GM18861 (cell line): ENCODE data around the gene TSHZ3.

Experiments used
- ATAC-seq: cut with Tn5 transposase; IDR thresholded peaks from one replicate; pipeline ENCODE4 v1.9.1; 2021; ENCODE audit not compliant: unreplicated experiment

TSHZ3 gene

DNA sequence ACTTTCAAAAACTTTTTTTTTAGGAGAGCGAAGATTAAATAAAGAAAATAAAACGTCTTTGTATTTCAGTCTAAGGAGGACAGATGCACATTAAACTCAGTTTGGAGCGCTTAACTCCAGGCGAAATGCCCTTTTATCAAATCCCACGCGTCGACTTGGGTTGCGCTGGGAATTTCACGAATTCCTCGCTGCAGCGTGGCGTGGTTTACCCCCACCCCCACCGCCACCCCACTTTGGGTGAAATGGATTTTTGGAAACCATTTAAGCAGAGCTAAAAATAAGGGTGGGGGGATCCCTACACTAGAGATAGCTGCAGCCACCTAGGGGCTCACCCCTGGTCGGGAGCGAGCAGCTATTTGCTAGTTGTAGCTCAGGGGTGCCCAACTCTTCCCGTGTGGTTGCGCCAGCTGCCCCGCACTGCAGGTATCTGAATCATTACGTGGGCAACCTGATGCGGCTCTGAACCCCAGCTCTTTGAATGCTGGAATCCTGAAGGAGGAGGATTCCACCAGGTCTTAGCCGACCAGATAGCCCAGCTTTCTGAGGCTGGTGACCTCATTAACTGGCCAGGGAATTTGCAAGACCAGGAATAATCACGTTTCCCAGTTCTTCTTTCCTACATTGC is 6.5 kb upstream of the TSHZ3 start:
- no peak for ATAC-seq

DNA sequence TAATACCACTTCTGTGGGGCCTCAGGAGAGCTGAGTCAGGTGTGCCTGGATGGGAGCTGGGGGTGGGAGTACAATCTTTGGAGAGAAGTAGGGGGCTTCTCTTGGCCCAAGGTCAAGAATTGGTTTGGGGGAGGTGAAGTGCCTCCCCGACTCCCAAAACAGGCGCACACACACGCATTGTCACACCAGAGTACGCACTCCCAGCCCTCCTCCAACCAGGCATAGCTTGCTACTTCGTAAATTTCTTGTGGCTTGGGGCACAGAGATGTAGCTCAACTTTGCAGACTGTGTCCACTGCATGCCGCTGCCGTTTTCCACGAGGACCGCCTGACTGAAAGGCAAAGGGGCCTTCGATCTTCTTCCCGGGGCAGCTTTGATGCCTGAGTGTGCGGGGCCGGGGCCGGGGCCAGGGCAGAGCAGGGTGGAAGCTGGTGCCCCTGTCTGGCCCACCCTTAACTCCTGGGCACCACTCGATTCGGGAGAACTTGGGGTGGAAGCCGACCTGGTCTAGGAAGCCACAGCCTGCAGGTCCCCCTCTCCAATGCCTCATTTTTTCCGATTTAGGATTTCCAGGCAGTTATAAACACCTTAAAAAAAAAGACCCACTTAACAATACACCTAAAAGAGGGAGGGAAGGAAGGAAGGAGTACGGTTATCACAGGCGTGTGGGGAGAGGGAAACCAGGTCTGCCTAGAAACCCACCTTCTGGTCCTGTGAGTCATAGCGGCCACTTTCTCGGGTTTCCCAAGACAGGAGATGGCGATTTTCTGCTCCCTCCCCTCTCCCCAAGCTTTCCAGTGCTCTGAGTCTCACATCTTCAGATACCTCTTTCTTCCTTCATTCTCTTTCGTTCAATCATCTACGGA is 5.8 kb upstream of the TSHZ3 start:
- ATAC-seq: no peak

DNA sequence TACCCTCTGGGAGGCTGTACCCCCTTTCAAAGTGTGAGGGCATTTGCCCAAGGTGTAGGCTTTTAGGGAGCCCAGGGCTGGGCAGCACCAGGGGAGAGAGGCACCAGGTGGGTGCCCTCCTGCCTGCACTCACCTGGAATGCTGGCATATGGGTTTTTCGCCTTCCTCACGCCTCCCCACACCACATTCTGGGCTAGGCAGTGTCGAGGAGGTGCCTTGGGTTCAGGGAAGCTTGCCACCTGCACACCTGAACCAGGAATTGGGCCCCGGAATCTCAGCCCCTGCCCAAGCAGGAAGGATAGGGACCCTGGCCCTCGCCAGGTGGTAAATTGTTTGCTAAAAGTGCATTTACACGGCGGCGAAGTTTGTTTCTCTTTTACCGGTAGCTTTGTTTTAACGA is 5.1 kb upstream of the TSHZ3 start:
- no peak for ATAC-seq

DNA sequence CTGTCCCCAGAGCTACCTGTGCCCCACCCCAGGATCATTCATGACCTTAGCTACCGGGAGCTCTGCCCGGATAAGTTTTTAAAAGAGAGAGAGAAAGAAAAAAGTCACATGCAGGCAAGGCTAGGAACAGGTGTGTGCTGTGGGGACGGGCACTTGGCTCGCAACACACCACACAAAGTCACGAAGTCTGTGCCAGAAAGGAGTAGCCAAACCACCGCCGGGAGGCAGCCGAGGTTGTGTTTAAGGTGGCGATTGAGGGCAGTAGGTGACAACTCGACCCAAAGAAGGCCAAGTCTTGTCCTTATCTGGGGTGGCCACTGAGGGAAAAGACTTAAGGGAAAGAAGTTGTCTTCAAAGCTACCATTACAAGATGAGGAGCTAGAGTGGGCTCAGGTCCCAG is 4.6 kb upstream of the TSHZ3 start:
- no peak for ATAC-seq

DNA sequence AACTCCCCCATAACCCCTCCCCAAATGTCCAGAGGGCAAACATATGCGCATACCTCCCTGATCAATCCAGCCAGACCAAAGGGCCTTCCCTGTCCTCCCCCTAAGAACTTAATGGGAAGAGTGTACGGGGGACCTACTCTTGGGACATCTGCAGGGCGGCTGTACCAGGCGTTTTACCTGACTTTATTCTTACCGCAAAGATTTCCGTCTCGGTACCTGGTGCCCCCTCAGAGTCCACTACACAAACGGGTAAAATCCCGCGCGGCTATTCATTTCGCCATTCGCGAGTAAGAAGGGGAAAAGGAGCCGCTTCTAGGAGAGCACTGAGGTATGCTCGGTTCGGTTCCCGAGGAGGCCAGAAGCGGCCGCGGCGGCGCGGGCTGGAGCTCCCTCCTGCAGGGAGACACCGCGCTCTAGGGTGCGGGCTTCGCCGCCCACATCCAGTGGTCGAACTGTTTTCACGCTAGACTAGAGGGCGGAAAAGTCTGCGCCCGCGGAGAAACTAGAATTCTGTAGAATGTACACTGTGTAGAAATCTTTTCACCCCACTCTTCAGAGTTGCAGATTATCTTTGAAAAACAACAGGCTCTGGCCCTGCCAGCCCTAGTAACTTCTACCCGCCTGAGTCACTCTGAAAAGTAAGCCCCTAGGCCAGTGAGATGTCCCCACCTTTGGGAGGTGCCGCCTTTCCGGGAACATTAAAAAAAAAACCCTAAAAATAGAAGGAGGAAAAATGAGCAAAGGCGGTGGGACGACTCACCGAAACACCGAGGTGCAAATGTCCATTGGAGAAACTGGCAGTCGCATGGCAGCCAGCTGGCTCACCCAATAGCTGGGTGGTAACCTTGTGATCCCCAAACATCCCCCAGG is 3.8 kb upstream of the TSHZ3 start:
- ATAC-seq: no peak

DNA sequence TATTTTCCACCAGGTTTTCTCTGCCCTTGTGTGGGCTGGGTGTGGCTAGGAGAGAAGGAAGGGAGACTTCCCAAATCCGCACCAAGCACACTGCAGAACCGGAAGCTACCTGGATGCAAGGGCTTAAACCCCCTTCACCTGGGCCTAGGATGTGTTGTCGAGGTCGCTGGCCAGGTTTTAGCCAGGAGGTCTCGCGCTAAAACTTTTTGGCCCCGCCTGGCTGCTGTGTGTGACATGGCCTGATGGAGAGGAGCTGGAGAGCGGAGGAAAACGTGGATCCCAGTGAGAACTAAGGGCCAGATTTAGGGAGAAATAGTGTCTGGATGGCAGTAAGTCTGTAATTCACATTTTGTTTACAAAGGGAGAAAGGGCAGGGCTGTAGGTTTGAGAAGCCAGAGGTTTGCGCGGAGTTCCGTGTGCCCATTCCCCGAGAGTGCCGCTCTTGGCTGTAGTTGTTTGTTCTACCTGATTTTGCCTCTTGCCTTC is 3.1 kb upstream of the TSHZ3 start:
- no peak for ATAC-seq

DNA sequence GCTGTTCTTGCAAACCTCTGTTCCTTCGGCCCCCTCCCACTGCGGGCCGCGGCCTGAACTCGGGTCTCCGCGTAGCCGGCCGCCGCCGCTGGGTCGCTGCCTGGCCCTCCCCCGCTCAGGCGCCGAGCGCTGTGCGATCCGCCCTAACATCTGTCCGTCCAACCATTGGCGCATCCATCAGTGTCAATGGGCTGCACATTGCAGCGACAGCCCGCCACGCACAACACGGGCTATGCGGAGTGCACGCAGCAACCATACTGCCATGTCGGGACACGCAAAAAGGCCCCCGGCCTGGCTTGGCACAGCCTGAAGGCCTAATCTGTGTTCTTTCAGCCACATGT is 2.6 kb upstream of the TSHZ3 start:
- no peak for ATAC-seq

DNA sequence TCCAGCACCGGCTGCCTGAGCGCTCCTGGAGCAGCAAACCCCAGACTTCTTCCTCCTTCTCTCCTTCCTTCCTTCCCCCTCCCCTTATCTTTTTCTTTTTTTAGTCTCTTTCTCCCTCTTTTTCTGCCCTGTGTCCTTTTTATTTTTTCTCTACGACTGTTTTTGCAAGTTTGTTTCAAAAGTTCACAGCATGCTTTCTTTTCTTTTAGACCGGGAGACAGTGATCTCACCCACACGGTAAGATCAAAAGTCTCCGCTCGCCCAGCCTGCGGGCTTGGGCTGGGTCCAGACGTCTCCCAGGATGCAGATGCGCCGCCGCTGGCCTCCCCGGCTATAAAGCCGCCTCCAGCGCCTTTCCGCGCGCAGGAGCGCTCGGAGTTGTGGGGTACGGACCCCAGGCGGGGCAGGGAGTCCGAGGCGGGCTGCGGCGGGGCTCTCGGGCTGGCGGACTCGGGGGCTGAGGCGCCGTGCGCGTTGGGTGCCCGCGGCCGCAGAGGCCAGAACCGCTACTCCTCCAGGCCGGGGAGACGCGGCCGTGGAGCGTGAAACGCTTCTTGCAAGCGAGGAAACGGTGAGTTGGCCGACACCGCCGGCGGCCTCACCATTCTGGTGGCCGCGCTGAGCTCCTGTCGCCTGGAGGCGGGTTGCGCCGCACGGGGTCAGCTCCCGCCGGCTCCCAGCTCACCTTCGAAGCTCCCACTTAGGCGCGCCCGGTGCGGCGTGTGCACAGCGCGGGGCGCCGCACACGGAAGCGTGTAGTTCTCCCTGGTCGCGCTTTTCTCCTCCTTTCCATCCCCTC is 2.0 kb upstream of the TSHZ3 start:
- ATAC-seq: no peak

DNA sequence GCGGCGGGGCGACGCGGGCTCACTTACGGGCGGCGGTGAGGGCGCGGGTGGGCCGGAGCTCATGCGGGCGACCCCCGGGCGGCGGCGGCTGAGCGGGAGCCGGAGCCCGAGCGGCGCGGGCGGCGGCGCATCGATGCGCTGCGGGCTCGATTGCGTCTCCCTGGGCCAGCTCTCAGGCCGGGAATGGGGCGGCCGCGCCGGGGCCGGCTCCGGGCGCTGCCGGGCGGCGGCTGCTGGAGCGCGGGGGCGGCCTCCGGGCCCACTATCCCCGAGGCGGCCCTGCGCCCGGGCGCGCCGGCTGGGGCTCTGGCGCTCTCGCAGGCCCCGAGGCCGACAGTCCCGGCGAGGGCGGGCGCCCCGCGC is 1.4 kb upstream of the TSHZ3 start:
- no peak for ATAC-seq

DNA sequence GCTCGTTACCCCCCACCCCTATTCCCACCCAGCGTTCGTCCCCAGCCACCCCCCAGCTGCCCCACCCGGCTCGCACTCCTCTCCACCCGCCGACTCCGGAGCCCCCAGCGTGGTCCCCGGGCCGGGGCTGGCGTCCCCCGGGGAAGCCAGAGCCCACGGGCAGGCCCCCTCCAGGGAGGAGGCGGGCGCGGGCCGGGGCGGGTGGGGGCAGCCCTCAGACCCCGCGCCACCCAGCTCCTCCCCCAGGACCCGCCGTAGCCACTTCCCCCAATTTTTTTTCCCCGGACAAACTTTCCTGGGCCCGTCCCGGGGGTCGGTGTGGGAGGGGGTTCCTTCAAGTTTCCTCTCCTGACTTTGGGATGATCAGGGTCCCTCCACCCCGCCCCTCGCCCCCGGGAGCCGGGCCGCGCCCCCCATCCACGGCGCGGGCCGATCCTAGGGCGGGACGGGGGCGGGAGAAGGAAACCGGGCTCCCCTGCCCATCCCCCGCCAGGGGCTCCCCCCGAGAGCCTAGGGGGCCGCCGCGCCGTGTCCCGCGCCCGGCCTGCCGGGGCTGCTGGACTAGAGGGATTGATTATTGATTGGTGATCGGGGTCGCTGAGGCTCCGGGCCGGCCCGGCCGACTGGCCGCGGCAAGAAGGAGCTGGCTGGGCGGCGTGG is 927 bp upstream of the TSHZ3 start:
- ATAC-seq: no peak

DNA sequence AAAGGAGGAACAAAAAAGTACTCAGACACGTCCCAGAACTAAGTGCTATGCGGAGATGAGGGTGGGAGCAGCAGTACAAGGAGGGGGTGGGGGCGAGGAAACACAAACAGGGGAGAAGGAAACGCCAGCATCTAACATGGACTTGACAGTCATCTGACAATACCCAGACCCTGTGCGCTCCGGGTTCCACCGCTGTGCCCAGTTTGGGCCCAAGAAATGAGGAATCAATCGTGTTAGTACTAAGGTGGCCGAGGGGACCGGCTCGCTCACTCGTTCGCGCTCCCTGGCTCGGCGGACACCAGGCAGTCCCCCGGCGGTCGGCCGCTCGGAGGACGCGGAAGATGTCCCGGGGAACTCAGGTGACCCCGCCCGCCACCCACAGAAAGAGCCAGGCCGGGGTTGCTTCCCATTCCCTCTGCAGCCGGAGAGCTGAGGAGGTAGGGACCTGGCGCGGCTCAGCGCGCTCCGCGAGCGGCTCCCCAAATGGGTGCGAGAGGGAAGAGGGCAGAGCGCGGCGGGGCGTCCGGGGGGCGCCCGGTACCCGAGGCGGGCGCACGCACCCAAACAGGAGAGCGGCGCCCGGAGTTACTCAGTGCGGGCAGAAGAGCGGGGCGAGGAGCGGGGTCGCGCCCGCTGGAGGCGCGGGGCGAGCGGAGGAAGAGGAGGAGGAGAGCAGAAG is 616 bp downstream of the TSHZ3 start:
- no peak for ATAC-seq

DNA sequence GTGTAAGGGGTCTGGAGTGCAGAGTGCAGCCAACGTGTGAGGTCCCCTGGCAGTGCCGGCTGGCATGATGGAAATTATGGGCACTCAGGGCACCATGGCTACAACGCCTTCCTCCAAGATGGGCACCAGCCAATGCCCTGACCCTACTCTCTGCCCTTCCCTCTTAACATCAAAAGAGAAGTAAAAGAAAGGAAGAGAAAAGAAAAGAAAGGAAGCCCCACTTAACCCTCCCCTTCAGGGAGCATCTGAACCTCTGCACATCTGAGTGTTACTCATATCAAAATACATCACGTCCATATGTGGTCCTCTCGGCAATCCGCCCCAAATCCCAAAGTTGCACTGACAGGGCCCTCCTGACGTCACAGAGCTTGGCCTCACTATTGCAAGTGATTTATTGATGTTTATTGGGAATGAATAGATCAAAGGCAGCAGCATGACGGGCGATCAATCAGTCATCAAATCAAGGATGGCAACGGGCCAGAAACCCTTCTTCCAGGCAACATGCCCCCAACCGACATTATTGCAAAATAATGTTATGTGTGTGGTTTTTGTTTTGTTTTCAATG is 1.3 kb downstream of the TSHZ3 start:
- ATAC-seq: no peak

DNA sequence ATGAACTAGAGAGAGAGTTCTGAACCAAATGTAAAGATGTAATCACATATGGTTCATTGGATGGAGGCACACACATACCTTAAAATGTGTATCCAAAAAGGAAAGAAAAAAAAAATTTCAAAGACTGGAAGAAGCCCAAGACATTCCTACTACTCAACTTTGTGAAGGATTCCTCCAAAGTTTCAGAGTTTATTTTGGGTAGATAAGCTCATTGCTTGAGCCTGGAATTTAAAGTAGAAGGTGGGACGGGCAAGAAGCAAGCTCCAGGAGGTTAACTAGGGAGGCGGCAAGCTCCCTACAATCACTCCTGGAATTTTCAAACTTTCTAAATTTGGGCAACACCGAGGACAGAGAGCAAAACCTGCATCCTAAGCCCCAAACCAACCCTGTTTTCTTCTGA is 1.9 kb downstream of the TSHZ3 start:
- ATAC-seq: no peak

DNA sequence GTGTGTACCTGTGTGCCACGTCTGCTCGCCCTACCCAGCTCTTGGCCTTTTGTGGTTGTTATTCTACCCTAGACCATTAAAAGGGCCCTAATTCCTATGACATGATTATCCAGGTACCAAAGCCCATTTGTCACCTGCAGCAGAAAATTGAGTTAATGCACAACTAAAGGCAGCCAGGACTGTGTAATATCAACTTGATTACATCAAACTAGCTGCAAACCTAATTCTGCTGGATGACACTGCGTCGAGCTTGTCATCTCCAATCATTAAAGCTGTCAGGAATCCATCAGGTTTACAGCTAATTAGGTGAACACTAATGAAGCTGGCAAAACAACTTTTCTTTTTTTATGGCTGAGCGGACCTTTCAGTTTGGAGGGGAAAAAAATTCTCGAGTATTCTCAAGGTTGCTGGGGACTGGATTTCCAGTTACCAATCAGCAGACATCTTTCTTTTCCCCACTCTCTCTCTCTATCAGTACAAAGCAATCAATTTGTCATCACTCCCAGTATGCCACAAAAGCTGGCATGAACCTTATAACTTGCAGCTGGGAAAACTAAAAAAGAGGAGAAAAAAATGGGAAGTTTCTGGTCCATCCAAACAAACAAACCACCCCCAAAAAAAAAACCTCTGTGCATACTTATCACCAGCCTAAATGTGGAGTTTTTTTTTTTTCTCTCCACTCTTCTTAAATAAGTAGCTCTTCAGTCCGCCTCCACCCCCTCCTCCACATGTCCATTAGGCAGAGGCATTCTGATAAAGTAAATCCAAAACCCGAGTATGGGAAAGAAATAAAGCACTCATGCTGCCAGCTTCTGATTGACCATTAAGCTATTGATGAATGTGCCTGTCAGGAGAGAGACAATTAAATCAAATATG is 2.8 kb downstream of the TSHZ3 start:
- no peak for ATAC-seq

DNA sequence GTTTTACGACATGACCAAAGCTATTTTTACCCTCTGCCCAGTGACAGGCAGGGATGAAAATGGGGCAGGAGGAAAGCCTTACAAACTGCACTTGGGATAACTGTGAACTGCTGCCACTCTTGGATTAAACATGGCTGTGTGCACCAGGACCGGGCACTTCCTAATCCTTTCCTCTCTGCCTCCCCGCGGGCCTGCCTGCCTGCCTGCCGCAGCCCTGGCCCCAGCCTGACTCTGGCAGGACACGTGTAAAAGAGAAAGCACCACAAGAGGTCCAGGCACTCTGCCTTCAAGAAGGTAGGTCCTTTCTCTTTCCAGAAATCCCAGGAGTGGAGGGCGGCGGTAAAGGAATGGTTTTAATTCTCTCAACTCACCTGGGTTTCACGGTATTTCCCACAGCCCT is 4.8 kb downstream of the TSHZ3 start:
- ATAC-seq: no peak

DNA sequence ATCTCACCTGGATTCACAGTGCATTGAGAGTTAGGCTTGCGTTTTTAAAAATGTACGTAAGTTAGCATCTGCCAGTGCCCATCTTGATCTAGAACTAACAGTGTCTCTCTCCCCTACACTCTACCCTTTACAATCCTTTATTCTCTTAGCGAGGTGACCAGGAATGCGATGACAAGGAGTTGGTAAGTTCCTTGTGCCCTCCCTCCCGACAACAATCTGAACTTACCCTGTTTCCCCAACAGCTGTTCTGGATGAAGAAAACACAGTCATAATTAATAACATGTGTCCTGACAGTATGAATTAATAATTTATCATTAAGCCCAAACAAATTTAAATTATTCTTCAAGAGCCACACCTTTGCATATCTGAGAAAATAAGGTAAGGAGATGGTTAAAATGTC is 6.3 kb downstream of the TSHZ3 start:
- ATAC-seq: no peak

DNA sequence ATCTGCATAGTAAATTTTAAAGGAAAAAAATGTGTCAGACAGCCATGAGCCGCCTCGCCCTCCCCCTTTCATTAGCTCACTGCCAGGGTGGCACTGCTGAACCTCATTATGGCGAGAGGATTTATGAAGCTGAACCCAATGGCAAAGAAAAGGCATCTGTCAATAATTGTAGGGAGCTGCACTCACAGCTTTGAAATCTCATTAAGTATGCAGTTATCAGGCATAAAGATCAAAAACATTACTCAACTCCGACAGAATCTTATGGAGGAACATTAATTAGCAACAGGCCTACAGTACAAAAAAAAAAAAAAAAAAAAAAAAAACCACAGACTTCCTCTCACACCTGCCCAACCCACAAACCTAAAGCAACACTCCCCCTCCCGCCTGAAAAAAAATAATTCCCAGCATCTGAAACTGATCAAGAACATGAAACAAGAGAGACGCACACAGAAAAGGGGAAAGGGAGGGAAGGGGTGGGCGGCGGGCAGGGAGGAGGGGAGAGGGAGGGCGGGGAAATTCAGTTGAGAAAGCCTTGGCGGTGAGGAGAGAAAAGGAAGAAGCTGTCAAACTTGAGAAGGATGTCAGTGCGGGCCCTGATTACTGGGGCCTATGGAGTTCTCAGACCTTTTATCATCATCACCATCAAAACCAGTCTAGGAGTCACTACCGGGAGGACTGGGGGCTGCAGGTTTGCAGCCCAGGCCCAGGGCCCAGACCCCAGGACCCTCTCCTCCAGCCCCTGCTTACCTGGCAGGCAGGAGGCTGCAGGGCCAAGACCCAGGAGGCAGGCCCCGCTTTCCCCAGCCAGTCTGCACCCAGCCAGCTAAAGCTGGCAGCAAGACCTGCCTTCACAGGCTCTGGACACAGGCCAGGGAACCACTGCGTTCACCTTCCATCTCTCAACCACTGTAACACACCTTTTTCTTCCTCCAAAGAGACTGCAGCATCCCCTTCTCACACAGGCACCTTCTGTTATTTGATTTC is 8.9 kb downstream of the TSHZ3 start:
- ATAC-seq: no peak
